Pancreas (tissue), 10 donors: ENCODE results near the gene HAUS7. TPM values are rescaled to one million over a fixed set of nuclear protein-coding genes. Genes with fewer than 3 reads are reported as not detected.
A peak's percentile ranks its signal among the peaks of the same experiment; 100 is the strongest.

Experiments
- ATAC-seq, 4 donors: fragments of 200-7000 bp; cut with Tn5 transposase; one replicate each; pipeline versions ENCODE4 v1.8.0 to v1.9.1; 2020; ENCODE audit warnings: mild to moderate bottlenecking in 4 of 4, moderate library complexity in 4 of 4
- DNase-seq, 6 donors: peaks; one replicate each; pipeline ENCODE4 v3.0.0-alpha.2; 2020
- FAIRE-seq: peaks from 2 replicates; lab custom pipeline; 2012; peaks lifted over from hg19 to GRCh38; lab: Jason Lieb, UNC
- H3K27ac ChIP-seq, 4 donors: fragments of 200-600 bp; sonication (generic); 1 replicate in 3 of 4; 2 replicates in 1 of 4; pipeline versions ENCODE4 v1.5.0 to v1.8.0; 2020
- H3K27me3 ChIP-seq, 4 donors: fragments of 200-600 bp; one replicate each; pipeline ENCODE4 v1.8.0; 2021
- H3K36me3 ChIP-seq, 3 donors: fragments of 200-600 bp; sonication (generic) in 1 of 3; one replicate each; pipeline versions ENCODE4 v1.5.0 to v1.8.0; 2020 to 2021
- H3K4me1 ChIP-seq, 3 donors: fragments of 200-600 bp; one replicate each; pipeline ENCODE4 v1.8.0; 2021
- H3K4me3 ChIP-seq, 4 donors: fragments of 200-600 bp; sonication (generic) in 2 of 4; one replicate each; pipeline versions ENCODE4 v1.5.0 to v1.8.0; 2020 to 2021
- H3K9me3 ChIP-seq, 4 donors: fragments of 200-600 bp; one replicate each; pipeline ENCODE4 v1.8.0; 2021
- WGBS, 2 donors: extraction: QIAGEN DNeasy Blood & Tissue Kit; methylation state at CpG; one replicate each; pipeline ENCODE4 v1.1.7; 2013; 5-methylcytosine and 5-hydroxymethylcytosine counted together
- intact Hi-C, 3 donors: fragments of 100-400 bp; cut with DNase I; formaldehyde crosslinking; loops; one replicate each; pipeline versions ENCODE4 v1.11.1 to v1.14.2; 2022
- polyA plus RNA-seq, 2 donors: library from polyadenylated mRNA; stranded (reverse); fragments of 200-250 nt; gene quantifications; one replicate each; pipeline ENCODE4 v1.2.3, GENCODE V29; 2013
- total RNA-seq, 6 donors: library from RNA; stranded (reverse); fragmentation: NEBNext Ultra II Directional in 4 of 6; extraction: Animal tissue kit (Norgen Biotek cat#: 25700) in 4 of 6; gene quantifications; one replicate each; pipeline versions ENCODE4 v1.2.1 to v1.2.4, GENCODE V29; 2021 to 2023
- TF ChIP-seq, protein P1 (sequence below), 4 donors: fragments of 200-600 bp; sonication (generic) in 3 of 4; IDR thresholded peaks; one replicate each; pipeline versions ENCODE4 v1.5.0 to v1.8.0; 2021; ENCODE audit warnings: antibody characterized with exemption in 4 of 4
- donor health status: healthy with polysubstance abuse.
- donor health status: DM: no; HTN: no; CAD: no; lungs with moderate emphysema.
- donor health status: DM: no; HTN: no; CAD: no.
- donor health status: control.
- donor health status: control.
- donor health status: Bipolar disorder and iron deficiency.
- donor health status: DM: yes; HTN: yes; CAD: no.
- donor health status: DM: no; HTN: no; CAD: no.
- donor health status: DM: no; HTN: no; CAD: no.
- donor health status: DM: yes; HTN: yes; CAD: no.

The HAUS7 gene
- total and polyA plus RNA-seq, 8 donors = 4.9 to 44.1 (median 9.5) TPM

DNA sequence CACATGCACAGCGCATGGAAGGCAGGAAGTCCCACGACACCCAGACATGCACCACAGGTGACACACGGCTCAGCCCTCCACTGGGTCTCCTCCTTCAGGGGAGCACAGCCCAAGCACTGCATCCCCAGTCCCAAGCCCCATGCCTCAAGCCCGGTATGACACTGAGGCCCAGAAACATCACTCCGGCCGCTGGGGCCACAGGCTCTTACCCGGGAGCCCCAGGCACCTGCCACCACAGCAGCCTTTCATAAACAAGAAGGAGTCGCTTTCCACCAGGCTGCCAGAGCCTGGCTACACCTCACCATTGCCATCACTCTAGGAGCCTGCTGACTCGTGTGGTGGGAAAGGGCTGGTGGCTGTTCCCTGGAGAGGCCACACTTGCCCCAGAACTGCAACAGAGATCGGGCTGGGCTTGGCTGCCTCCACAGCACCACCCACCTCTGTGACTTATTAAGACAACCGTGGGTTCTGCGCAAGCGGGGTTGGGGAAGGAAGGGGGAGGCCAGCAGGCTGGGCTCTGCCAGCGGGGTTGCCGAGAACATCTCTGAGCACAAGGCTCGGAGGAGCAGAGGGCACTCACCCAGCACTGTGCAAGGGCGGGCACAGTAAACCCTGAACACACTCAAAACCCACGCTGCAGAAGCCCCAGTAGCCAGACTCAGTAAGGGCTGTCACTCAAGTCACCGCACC is 4.5 kb downstream of the HAUS7 start:
- Histone ChIP-seq H3K4me1 (no peaks in the 10 kb centered on the region), H3K27ac (no peak overlapping the region), H3K36me3 (no peaks in the 10 kb centered on the region), H3K27me3 (no peaks in the 10 kb centered on the region), H3K9me3 (no peaks in the 10 kb centered on the region), H3K4me3 (no peak overlapping the region)
- FAIRE-seq (no peak), ATAC-seq (no peak), DNase-seq (peak in 1 of 6 donors; percentile 57)
- 84 to 89% methylated on average over 19 of the region's 19 CpGs for WGBS, 2 donors
- intact Hi-C loops = no loop called here
- TF ChIP-seq, protein P1, sequence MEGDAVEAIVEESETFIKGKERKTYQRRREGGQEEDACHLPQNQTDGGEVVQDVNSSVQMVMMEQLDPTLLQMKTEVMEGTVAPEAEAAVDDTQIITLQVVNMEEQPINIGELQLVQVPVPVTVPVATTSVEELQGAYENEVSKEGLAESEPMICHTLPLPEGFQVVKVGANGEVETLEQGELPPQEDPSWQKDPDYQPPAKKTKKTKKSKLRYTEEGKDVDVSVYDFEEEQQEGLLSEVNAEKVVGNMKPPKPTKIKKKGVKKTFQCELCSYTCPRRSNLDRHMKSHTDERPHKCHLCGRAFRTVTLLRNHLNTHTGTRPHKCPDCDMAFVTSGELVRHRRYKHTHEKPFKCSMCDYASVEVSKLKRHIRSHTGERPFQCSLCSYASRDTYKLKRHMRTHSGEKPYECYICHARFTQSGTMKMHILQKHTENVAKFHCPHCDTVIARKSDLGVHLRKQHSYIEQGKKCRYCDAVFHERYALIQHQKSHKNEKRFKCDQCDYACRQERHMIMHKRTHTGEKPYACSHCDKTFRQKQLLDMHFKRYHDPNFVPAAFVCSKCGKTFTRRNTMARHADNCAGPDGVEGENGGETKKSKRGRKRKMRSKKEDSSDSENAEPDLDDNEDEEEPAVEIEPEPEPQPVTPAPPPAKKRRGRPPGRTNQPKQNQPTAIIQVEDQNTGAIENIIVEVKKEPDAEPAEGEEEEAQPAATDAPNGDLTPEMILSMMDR (IDR thresholded peaks at IDR 0.05) = no peak

DNA sequence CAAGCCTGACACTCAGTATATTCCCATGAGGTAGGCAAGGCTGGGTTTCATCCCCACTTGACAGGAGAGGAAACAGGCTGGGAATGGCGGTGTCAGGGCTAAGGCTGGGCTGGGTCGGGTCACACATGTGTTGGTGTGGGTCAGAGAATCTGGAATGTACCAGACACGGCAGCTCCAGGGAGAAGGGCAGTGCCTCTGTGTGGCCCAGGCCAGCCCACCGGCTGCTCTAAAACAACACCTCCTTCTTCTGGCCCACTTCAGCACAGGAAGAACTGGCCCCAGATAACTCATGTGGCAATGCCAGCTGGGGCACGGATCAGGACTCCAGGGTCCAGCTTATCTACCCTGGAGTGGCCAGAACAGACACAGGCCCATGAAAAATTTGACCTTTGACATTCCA is 6.3 kb downstream of the HAUS7 start:
- H3K27ac ChIP-seq = no peak overlapping the region
- TF ChIP-seq, protein P1 (IDR thresholded peaks at IDR 0.05) = no peak
- 80 to 81% methylated on average over 5 of the region's 5 CpGs for WGBS, 2 donors
- no peak for FAIRE-seq
- H3K9me3 ChIP-seq = no peaks in the 10 kb centered on the region
- intact Hi-C loops = no loop called here
- ATAC-seq = no peak
- no peak overlapping the region for H3K4me3 ChIP-seq
- no peaks in the 10 kb centered on the region for H3K36me3 ChIP-seq
- peak in 1 of 6 donors; percentile 38 for DNase-seq
- H3K4me1 ChIP-seq = no peaks in the 10 kb centered on the region
- H3K27me3 ChIP-seq = no peaks in the 10 kb centered on the region

DNA sequence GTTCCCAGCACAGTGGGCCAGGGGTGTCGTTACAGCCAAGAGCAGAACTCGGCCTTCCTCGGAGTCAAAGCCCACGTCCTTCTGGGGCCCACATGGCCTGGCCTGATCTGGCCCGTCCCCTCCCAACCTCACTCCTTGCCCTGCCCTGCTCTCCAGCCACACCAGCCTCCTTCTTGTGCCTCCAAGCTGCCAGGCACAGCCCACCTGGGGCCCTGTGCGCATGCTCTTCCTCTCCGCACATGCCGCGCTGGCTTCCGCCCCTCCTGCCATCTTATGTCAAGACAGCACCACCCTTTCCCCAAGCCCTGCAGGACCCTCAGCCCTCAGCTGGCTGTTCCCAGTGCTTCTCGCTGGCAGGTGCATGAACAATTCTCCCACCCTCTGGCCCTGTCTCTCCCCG is 6.8 kb downstream of the HAUS7 start:
- Histone ChIP-seq H3K27me3 (no peaks in the 10 kb centered on the region), H3K36me3 (no peaks in the 10 kb centered on the region), H3K9me3 (no peaks in the 10 kb centered on the region), H3K4me3 (no peak overlapping the region), H3K27ac (no peak overlapping the region), H3K4me1 (no peaks in the 10 kb centered on the region)
- DNase-seq (peak in 1 of 6 donors; percentile 51), ATAC-seq (no peak), FAIRE-seq (no peak)
- TF ChIP-seq, protein P1 (IDR thresholded peaks at IDR 0.05) = no peak
- 69 to 78% methylated on average over 12 of the region's 12 CpGs for WGBS, 2 donors
- intact Hi-C loops = no loop called here

DNA sequence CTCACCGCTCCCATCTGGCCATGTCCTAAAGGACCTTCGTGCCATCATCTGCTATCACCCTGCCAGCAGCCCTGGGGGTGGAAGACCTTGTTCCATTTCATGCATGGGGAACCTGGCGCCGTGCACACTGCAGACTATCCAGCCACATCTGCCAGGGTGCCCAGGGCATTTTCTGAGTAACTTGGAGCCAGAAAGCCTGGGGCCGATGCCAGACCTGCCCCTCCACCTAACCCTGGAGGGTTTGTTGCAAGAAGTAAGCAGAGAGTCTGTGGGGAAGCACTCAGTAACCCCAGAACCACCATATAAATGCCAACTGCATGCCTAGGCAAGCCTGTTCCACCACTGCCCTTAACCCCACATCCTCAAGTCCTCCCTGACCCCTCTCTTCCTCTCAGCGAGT is 7.3 kb downstream of the HAUS7 start:
- 76 to 91% methylated on average over 6 of the region's 6 CpGs for WGBS, 2 donors
- H3K27ac ChIP-seq = no peak overlapping the region
- no peak for FAIRE-seq
- H3K36me3 ChIP-seq = no peaks in the 10 kb centered on the region
- peak in 1 of 6 donors; percentile 43 for DNase-seq
- no peaks in the 10 kb centered on the region for H3K9me3 ChIP-seq
- TF ChIP-seq, protein P1 (IDR thresholded peaks at IDR 0.05) = no peak
- ATAC-seq = no peak
- no peak overlapping the region for H3K4me3 ChIP-seq
- H3K4me1 ChIP-seq = no peaks in the 10 kb centered on the region
- intact Hi-C loops = no loop called here
- no peaks in the 10 kb centered on the region for H3K27me3 ChIP-seq

DNA sequence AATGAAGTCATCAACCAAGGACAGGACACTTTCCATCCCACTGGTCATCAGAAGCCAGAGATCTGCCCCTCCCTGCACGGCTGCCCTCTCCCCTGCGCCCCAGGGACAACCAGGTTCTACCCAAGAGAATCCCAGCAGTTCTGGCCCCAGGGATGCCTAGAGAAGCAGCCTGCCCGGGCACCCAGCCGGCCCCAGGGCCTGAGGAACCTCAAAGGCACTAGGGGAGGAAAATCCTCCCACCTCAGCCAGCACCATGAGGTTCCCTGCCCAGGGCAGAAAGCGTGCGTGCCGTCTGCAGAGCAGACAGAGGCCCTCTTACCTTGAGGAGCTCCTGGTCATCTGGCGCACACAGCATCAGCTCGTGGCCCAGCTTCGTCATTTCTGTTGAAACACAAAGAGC is 8.1 kb downstream of the HAUS7 start:
- intact Hi-C loops = no loop called here
- ATAC-seq (no peak), DNase-seq (peak in 2 of 6 donors; percentile 10 to 31), FAIRE-seq (no peak)
- Histone ChIP-seq H3K9me3 (no peaks in the 10 kb centered on the region), H3K4me3 (no peak overlapping the region), H3K27ac (no peak overlapping the region), H3K36me3 (no peaks in the 10 kb centered on the region), H3K4me1 (no peaks in the 10 kb centered on the region), H3K27me3 (no peaks in the 10 kb centered on the region)
- 81 to 89% methylated on average over 10 of the region's 10 CpGs for WGBS, 2 donors
- TF ChIP-seq, protein P1 (IDR thresholded peaks at IDR 0.05) = no peak
